PC-3 (cell line): Measurements from ENCODE around the gene DALRD3. TPM values are rescaled to one million over a fixed set of nuclear protein-coding genes. Genes with fewer than 3 reads are reported as not detected.

Experiments used
- ATAC-seq: fragments of 200-7000 bp; cut with Tn5 transposase; 2 replicates; pipeline ENCODE4 v1.9.1; 2020; ENCODE audit warnings: mild to moderate bottlenecking, moderate library complexity
- BruUV-seq: library from RNA; stranded (reverse); fragments of 400-500 nt; replicated peaks from 2 replicates; lab custom pipeline; 2021; lab: Mats Ljungman, UMichigan
- CTCF ChIA-PET: fragments of 300-600 bp; sonication (Branson Sonifier 250); formaldehyde crosslinking; loops from one replicate; lab custom pipeline; 2022; ENCODE audit warnings: antibody characterized with exemption; lab: Charles Lee
- POLR2A ChIA-PET: fragments of 300-600 bp; sonication (Branson Sonifier 250); formaldehyde crosslinking; loops from one replicate; lab custom pipeline; 2022; ENCODE audit warnings: antibody characterized with exemption; ENCODE audit not compliant: unreplicated experiment; lab: Charles Lee
- DNase-seq: peaks from one replicate; pipeline ENCODE4 v3.0.0-alpha.2; 2015
- H2AFZ ChIP-seq: fragments of 300-600 bp; sonication (generic); 2 replicates; pipeline ENCODE4 v1.6.0; 2016; ENCODE audit warnings: antibody characterized with exemption, low read length
- H3F3A ChIP-seq: fragments of 300-600 bp; sonication (generic); one replicate; pipeline ENCODE4 v1.6.0; 2017; ENCODE audit warnings: antibody characterized with exemption, low read length, control low read depth, mild to moderate bottlenecking; ENCODE audit not compliant: unreplicated experiment
- H3K27ac ChIP-seq: fragments of 300-600 bp; sonication (generic); 2 replicates; pipeline ENCODE4 v1.5.1; 2016; ENCODE audit warnings: mild to moderate bottlenecking, low read length
- H3K27me3 ChIP-seq: fragments of 300-600 bp; sonication (generic); 2 replicates; pipeline ENCODE4 v1.6.1; 2016; ENCODE audit warnings: low read length, mixed read lengths
- H3K36me3 ChIP-seq: fragments of 300-600 bp; sonication (generic); 2 replicates; pipeline ENCODE4 v1.6.1; 2016; ENCODE audit warnings: low read depth, mixed run types, low read length, mixed read lengths
- H3K4me1 ChIP-seq: fragments of 300-600 bp; sonication (generic); 2 replicates; pipeline ENCODE4 v1.5.1; 2016; ENCODE audit warnings: low read length; ENCODE audit not compliant: insufficient read depth
- H3K4me2 ChIP-seq: fragments of 300-600 bp; sonication (generic); 2 replicates; pipeline ENCODE4 v1.6.0; 2016; ENCODE audit warnings: low read length
- H3K4me3 ChIP-seq: fragments of 300-600 bp; sonication (generic); 2 replicates; pipeline ENCODE4 v1.5.1; 2016; ENCODE audit warnings: mild to moderate bottlenecking, low read length, mixed read lengths
- H3K79me2 ChIP-seq: fragments of 300-600 bp; sonication (generic); 2 replicates; pipeline ENCODE4 v1.6.1; 2017; ENCODE audit warnings: low read length, mixed read lengths
- H3K9ac ChIP-seq: fragments of 300-600 bp; sonication (generic); 2 replicates; pipeline ENCODE4 v1.6.0; 2016; ENCODE audit warnings: mild to moderate bottlenecking, low read length
- H3K9me2 ChIP-seq: fragments of 300-600 bp; sonication (generic); replicated peaks from 2 replicates; pipeline ENCODE4 v1.6.1; 2016; ENCODE audit warnings: mixed run types, low read length, mixed read lengths
- H3K9me3 ChIP-seq: fragments of 300-600 bp; sonication (generic); 2 replicates; pipeline ENCODE4 v1.6.1; 2016; ENCODE audit warnings: low read length, mixed read lengths
- H4K20me1 ChIP-seq: fragments of 300-600 bp; sonication (generic); 2 replicates; pipeline ENCODE4 v1.6.1; 2016; ENCODE audit warnings: low read length, mixed read lengths
- EZH2 ChIP-seq: fragments of 300-600 bp; sonication (generic); IDR thresholded peaks from one replicate; pipeline ENCODE4 v1.6.1; 2017; ENCODE audit warnings: antibody characterized with exemption, mild to moderate bottlenecking, low read length; ENCODE audit not compliant: unreplicated experiment
- EZH2phosphoT487 ChIP-seq: fragments of 300-600 bp; sonication (generic); IDR thresholded peaks from 2 replicates; pipeline ENCODE4 v1.6.1; 2018; ENCODE audit warnings: mild to moderate bottlenecking, antibody characterized with exemption, low read length, borderline replicate concordance
- intact Hi-C: fragments of 100-400 bp; cut with micrococcal nuclease; formaldehyde crosslinking; loops from 2 replicates; pipeline ENCODE4 v1.9.0; 2023
- total RNA-seq: library from RNA; depleted of rRNA; stranded (reverse); fragments of >200 nt; gene quantifications from 2 replicates; pipeline ENCODE4 v1.2.3, GENCODE V29; 2014
- TF ChIP-seq, protein P1 (sequence below): fragments of 300-600 bp; sonication (generic); conservative IDR thresholded peaks from 2 replicates; pipeline ENCODE4 v1.5.1; 2017; ENCODE audit warnings: antibody characterized with exemption, low read depth, mild to moderate bottlenecking, low read length

Gene DALRD3
- total RNA-seq, 1 experiment from 2014 or later, result 43.3 TPM

DNA sequence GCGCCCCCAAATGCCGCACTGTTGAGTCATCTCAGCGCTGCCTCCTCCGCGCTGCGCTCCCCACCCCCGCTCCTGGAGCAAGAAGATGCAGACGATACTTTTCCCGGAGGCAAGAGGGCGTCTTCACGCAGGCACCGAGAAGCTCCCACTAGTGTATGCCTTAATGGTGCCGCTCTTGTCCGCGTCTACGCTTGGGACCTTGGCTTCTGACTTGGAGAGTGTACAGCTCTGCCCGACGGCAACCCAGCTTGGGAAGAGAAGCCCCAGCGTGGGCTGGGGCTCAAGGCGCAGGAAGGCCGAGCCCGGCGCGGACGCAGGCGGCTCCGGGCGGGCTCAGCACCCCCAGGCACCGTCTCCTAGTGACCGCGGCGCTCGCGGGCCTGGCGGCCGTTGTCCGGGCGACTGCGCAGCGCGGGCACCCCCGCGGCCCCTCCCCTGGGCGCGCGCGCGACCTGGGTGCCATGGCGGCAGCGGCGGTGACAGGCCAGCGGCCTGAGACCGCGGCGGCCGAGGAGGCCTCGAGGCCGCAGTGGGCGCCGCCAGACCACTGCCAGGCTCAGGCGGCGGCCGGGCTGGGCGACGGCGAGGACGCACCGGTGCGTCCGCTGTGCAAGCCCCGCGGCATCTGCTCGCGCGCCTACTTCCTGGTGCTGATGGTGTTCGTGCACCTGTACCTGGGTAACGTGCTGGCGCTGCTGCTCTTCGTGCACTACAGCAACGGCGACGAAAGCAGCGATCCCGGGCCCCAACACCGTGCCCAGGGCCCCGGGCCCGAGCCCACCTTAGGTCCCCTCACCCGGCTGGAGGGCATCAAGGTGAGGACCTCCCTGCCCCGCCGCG is 28.4 kb downstream of the DALRD3 start, which contains the start of gene P4HTM:
TSS of gene P4HTM (plus strand) at position 446 of the 840 bp plus-strand sequence. CDS start at position 462, 16 bp downstream.
- CTCF ChIA-PET, result interaction anchor here (0.5 to 1.6 kb wide), 7 partner anchors 17 to 795 kb away, joined by 3 to 9 read pairs (median 4); partner anchors contain the start of gene WDR6
- BruUV-seq, result no TSS peak
- peaks cover 44% of the 10 kb centered on the region for H3K79me2 ChIP-seq

DNA sequence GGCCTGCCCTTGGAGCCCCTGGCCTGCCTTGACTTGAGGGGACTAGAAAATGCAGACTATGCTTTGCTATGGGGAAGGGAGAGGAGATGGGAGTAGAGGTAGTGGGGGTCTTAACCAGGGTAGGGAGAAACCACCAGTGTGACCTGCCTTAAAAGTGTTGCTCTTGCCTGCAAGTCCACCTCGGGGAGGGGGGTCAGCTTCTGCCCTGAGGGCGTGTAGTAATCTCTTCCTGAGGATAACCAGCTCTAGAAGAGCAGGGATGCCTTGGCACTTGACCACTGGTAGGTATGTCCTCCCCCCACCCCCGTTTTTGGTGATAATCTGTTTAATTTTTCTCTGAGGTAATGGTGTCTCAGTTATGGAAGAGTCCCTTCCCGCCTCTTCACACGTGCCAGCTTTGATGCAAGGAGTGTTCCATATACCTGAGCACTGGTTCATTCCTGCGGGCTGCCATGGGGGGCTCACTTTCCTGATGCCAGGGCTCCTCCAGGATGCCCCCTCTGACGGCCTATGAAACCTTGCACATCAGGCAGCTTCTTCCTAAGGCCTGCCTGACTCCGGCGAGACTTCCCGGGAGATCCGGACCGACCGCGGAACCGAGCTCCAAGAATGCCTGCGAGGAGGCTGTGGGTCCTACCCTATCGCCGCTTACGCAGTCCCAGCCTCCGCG is 29.1 kb downstream of the DALRD3 start:
- ATAC-seq (no peak), DNase-seq (peak; percentile 22)
- H3K27ac ChIP-seq, result peak overlapping the region; percentile 49
- H3K4me2 ChIP-seq, result peak overlapping the region; percentile 94
- peak overlapping the region; percentile 90 for H3K4me3 ChIP-seq
- no peaks in the 10 kb centered on the region for H3K9me2 ChIP-seq
- peaks cover 22% of the 10 kb centered on the region for H3K4me1 ChIP-seq
- peak overlapping the region; percentile 94 for H2AFZ ChIP-seq
- peaks cover 40% of the 10 kb centered on the region for H3K79me2 ChIP-seq
- H4K20me1 ChIP-seq, result no peaks in the 10 kb centered on the region
- peak overlapping the region; percentile 78 for H3K9ac ChIP-seq
- POLR2A ChIA-PET, result interaction anchor here (0.6 to 1.4 kb wide), 5 partner anchors 18 to 566 kb away, joined by 3 to 10 read pairs (median 6); partner anchors contain the start of genes NDUFAF3 and WDR6
- H3K9me3 ChIP-seq, result no peaks in the 10 kb centered on the region
- H3F3A ChIP-seq, result no peaks in the 10 kb centered on the region
- H3K36me3 ChIP-seq, result peaks cover 8% of the 10 kb centered on the region; the same call in 1 of the 2 replicates
- intact Hi-C loops, result loop anchor here (2.0 kb wide), 1 partner anchor 26 kb away; no protein-coding TSS in a partner anchor
- BruUV-seq, result TSS peak; percentile 89
- TF ChIP-seq EZH2 (no peak), EZH2phosphoT487 (no peak)
- TF ChIP-seq, protein P1, sequence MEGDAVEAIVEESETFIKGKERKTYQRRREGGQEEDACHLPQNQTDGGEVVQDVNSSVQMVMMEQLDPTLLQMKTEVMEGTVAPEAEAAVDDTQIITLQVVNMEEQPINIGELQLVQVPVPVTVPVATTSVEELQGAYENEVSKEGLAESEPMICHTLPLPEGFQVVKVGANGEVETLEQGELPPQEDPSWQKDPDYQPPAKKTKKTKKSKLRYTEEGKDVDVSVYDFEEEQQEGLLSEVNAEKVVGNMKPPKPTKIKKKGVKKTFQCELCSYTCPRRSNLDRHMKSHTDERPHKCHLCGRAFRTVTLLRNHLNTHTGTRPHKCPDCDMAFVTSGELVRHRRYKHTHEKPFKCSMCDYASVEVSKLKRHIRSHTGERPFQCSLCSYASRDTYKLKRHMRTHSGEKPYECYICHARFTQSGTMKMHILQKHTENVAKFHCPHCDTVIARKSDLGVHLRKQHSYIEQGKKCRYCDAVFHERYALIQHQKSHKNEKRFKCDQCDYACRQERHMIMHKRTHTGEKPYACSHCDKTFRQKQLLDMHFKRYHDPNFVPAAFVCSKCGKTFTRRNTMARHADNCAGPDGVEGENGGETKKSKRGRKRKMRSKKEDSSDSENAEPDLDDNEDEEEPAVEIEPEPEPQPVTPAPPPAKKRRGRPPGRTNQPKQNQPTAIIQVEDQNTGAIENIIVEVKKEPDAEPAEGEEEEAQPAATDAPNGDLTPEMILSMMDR, result no peak
- H3K27me3 ChIP-seq, result no peaks in the 10 kb centered on the region
- CTCF ChIA-PET, result interaction anchor here (0.5 to 1.6 kb wide), 8 partner anchors 18 to 795 kb away, joined by 3 to 9 read pairs (median 4); partner anchors contain the start of gene WDR6

More for the DNA sequence above, 28.4 kb downstream of the DALRD3 start, which contains the start of gene P4HTM:
- TF ChIP-seq, protein P1, result peak; percentile 51
- no peak for TF ChIP-seq EZH2
- DNase-seq (peak; percentile 88), ATAC-seq (peak; percentile 73)
- H3K9ac ChIP-seq, result peak within 1 kb of the TSS; percentile 78
- no peaks in the 10 kb centered on the region for H4K20me1 ChIP-seq
- H3K27me3 ChIP-seq, result no peaks in the 10 kb centered on the region
- H3F3A ChIP-seq, result no peaks in the 10 kb centered on the region
- no peaks in the 10 kb centered on the region for H3K9me2 ChIP-seq
- H3K27ac ChIP-seq, result peak within 1 kb of the TSS; percentile 49
- peaks cover 22% of the 10 kb centered on the region for H3K4me1 ChIP-seq
- peak within 1 kb of the TSS; percentile 90 for H3K4me3 ChIP-seq
- POLR2A ChIA-PET, result interaction anchor here (0.6 to 1.4 kb wide), 4 partner anchors 17 to 566 kb away, joined by 3 to 10 read pairs (median 6); partner anchors contain the start of genes NDUFAF3 and WDR6
- peak within 1 kb of the TSS; percentile 94 for H2AFZ ChIP-seq
- intact Hi-C loops, result loop anchor here (2.0 kb wide), 1 partner anchor 25 kb away; no protein-coding TSS in a partner anchor
- H3K9me3 ChIP-seq, result no peaks in the 10 kb centered on the region
- peaks cover 5% of the 10 kb centered on the region; the same call in 1 of the 2 replicates for H3K36me3 ChIP-seq
- peak within 1 kb of the TSS; percentile 94 for H3K4me2 ChIP-seq
